SU-DHL-6 (cell line): ENCODE measurements around the gene DNASE1.

Experiments
- H2AFZ ChIP-seq: fragments of 200-600 bp; sonication (generic); 2 replicates; pipeline ENCODE4 v1.6.1; 2014; ENCODE audit warnings: low read depth, mild to moderate bottlenecking, moderate library complexity, mixed read lengths, antibody characterized with exemption, low read length; ENCODE audit not compliant: severe bottlenecking
- H3F3A ChIP-seq: fragments of 200-600 bp; shearing (Covaris generic); 2 replicates; pipeline ENCODE4 v1.6.0; 2016; ENCODE audit warnings: antibody characterized with exemption, mild to moderate bottlenecking; ENCODE audit not compliant: insufficient read depth
- H3K27ac ChIP-seq: fragments of 200-600 bp; sonication (generic); 2 replicates; pipeline ENCODE4 v1.5.1; 2016; ENCODE audit warnings: low read depth, mild to moderate bottlenecking, low read length, moderate library complexity, mixed read lengths
- H3K27me3 ChIP-seq: fragments of 200-600 bp; sonication (generic), shearing (Covaris generic); 2 replicates; pipeline ENCODE4 v1.6.0; 2014; ENCODE audit warnings: mild to moderate bottlenecking, low read length
- H3K36me3 ChIP-seq: fragments of 200-600 bp; sonication (generic); 2 replicates; pipeline ENCODE4 v1.6.1; 2014; ENCODE audit warnings: mild to moderate bottlenecking, low read length, mixed read lengths
- H3K4me2 ChIP-seq: fragments of 300-600, 200-600 bp; shearing (Covaris generic), sonication (generic); 2 replicates; pipeline ENCODE4 v1.6.0; 2014; ENCODE audit warnings: low read length, low read depth, mild to moderate bottlenecking; ENCODE audit not compliant: poor library complexity, severe bottlenecking
- H3K4me3 ChIP-seq: fragments of 200-600 bp; sonication (generic); 2 replicates; pipeline ENCODE4 v1.5.1; 2014; ENCODE audit warnings: antibody characterized with exemption, low read length, mild to moderate bottlenecking, mixed read lengths; ENCODE audit not compliant: insufficient read depth, poor library complexity, severe bottlenecking
- H3K79me2 ChIP-seq: fragments of 200-600 bp; sonication (generic); 2 replicates; pipeline ENCODE4 v1.6.1; 2014; ENCODE audit warnings: mild to moderate bottlenecking, low read length, moderate library complexity; ENCODE audit not compliant: insufficient read depth
- H3K9ac ChIP-seq: fragments of 200-600 bp; sonication (generic); 2 replicates; pipeline ENCODE4 v1.7.0; 2014; ENCODE audit warnings: mild to moderate bottlenecking, low read length
- H3K9me2 ChIP-seq: fragments of 200-600 bp; sonication (generic); replicated peaks from 2 replicates; pipeline ENCODE4 v1.6.1; 2014; ENCODE audit warnings: low read length; ENCODE audit not compliant: insufficient read depth
- H3K9me3 ChIP-seq: fragments of 200-600 bp; sonication (generic); 2 replicates; pipeline ENCODE4 v1.6.1; 2014; ENCODE audit warnings: low read length, mixed read lengths; ENCODE audit not compliant: insufficient read depth
- H4K20me1 ChIP-seq: fragments of 200-600 bp; sonication (generic); 2 replicates; pipeline ENCODE4 v1.6.1; 2014; ENCODE audit warnings: low read depth, mild to moderate bottlenecking, antibody characterized with exemption, low read length, moderate library complexity, mixed read lengths
- EZH2phosphoT487 ChIP-seq: fragments of 200-600 bp; sonication (generic), shearing (Covaris generic); conservative IDR thresholded peaks from 2 replicates; pipeline ENCODE4 v1.6.1; 2018; ENCODE audit warnings: mild to moderate bottlenecking, antibody characterized with exemption, low read length, moderate library complexity, mixed read lengths
- TF ChIP-seq, protein P1 (sequence below): fragments of 200-600 bp; sonication (generic); IDR thresholded peaks from one replicate; pipeline ENCODE4 v1.5.1; 2017; ENCODE audit warnings: antibody characterized with exemption, mild to moderate bottlenecking, low read length, moderate library complexity; ENCODE audit not compliant: insufficient read depth, poor library complexity, severe bottlenecking

Gene DNASE1

GRCh38 chr16:3659251-3659650 lies 4.8 kb downstream of the DNASE1 start:
- no peak for TF ChIP-seq EZH2phosphoT487
- TF ChIP-seq, protein P1, sequence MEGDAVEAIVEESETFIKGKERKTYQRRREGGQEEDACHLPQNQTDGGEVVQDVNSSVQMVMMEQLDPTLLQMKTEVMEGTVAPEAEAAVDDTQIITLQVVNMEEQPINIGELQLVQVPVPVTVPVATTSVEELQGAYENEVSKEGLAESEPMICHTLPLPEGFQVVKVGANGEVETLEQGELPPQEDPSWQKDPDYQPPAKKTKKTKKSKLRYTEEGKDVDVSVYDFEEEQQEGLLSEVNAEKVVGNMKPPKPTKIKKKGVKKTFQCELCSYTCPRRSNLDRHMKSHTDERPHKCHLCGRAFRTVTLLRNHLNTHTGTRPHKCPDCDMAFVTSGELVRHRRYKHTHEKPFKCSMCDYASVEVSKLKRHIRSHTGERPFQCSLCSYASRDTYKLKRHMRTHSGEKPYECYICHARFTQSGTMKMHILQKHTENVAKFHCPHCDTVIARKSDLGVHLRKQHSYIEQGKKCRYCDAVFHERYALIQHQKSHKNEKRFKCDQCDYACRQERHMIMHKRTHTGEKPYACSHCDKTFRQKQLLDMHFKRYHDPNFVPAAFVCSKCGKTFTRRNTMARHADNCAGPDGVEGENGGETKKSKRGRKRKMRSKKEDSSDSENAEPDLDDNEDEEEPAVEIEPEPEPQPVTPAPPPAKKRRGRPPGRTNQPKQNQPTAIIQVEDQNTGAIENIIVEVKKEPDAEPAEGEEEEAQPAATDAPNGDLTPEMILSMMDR: no peak
- Histone ChIP-seq H2AFZ (no peak overlapping the region), H3K79me2 (no peaks in the 10 kb centered on the region), H3F3A (peaks cover 38% of the 10 kb centered on the region), H3K4me3 (no peak overlapping the region), H4K20me1 (no peaks in the 10 kb centered on the region), H3K27ac (no peak overlapping the region; the same call in 1 of the 2 replicates), H3K27me3 (no peaks in the 10 kb centered on the region), H3K9me2 (no peaks in the 10 kb centered on the region), H3K36me3 (peaks cover 7% of the 10 kb centered on the region; the same call in 1 of the 2 replicates), H3K9me3 (no peaks in the 10 kb centered on the region), H3K4me2 (no peak overlapping the region), H3K9ac (no peak overlapping the region)

- peaks cover 36% of the 10 kb centered on the region for H3F3A ChIP-seq
- H3K9me2 ChIP-seq: no peaks in the 10 kb centered on the region
- H3K9me3 ChIP-seq: no peaks in the 10 kb centered on the region
- H3K27ac ChIP-seq: no peak overlapping the region
- peaks cover 7% of the 10 kb centered on the region; the same call in 1 of the 2 replicates for H3K36me3 ChIP-seq
- H3K79me2 ChIP-seq: no peaks in the 10 kb centered on the region
- no peak overlapping the region for H3K9ac ChIP-seq
- TF ChIP-seq, protein P1: no peak
- TF ChIP-seq EZH2phosphoT487: no peak
- no peak overlapping the region for H3K4me2 ChIP-seq
- no peak overlapping the region for H3K4me3 ChIP-seq
- no peak overlapping the region for H2AFZ ChIP-seq
- no peaks in the 10 kb centered on the region for H3K27me3 ChIP-seq
- no peaks in the 10 kb centered on the region for H4K20me1 ChIP-seq
These were observed 6.8 kb downstream of the DNASE1 start for GRCh38 chr16:3661311-3661710.

DNA sequence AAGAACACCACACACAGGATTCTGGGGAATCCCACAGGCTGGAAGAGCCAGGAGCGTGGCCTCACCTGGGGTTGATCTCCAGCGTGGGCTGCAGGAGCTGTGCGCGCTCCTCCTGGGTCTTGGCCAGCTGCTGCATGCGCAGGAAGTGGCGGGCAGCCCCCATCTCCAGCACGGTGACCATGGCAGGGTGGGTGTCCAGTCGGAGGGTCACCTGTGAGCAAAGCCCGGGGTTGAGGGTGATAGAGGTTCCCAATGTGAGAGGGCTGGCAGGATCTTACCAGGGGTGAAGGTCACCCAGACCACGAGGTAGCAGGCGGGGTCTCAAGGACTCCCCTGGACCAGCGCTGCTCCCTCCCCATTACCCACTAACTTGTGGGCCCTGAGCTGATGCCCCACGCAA lies 7.4 kb downstream of the DNASE1 start:
- Histone ChIP-seq H3K4me3 (no peak overlapping the region), H3K79me2 (no peaks in the 10 kb centered on the region), H3K4me2 (no peak overlapping the region), H3F3A (peaks cover 39% of the 10 kb centered on the region), H4K20me1 (no peaks in the 10 kb centered on the region), H3K27me3 (no peaks in the 10 kb centered on the region), H3K9me2 (no peaks in the 10 kb centered on the region), H3K9me3 (no peaks in the 10 kb centered on the region), H3K9ac (no peak overlapping the region), H2AFZ (no peak overlapping the region), H3K36me3 (peaks cover 7% of the 10 kb centered on the region; the same call in 1 of the 2 replicates), H3K27ac (no peak overlapping the region)
- TF ChIP-seq, protein P1: no peak
- TF ChIP-seq EZH2phosphoT487: no peak
